NOMO-1 treated with dmso at 0.1 percent for 144 hours (cell line): ENCODE data around the gene GAS6.
"Not testable (repeated sequence)": the region's sequence is repeated elsewhere in the genome, so short reads cannot be mapped to it uniquely, and the experiment has no call there.

Source experiments
- DNase-seq: peaks from one replicate; lab custom pipeline; 2025; ENCODE audit not compliant: unreplicated experiment; lab: John Stamatoyannopoulos, UW

Gene GAS6

DNA sequence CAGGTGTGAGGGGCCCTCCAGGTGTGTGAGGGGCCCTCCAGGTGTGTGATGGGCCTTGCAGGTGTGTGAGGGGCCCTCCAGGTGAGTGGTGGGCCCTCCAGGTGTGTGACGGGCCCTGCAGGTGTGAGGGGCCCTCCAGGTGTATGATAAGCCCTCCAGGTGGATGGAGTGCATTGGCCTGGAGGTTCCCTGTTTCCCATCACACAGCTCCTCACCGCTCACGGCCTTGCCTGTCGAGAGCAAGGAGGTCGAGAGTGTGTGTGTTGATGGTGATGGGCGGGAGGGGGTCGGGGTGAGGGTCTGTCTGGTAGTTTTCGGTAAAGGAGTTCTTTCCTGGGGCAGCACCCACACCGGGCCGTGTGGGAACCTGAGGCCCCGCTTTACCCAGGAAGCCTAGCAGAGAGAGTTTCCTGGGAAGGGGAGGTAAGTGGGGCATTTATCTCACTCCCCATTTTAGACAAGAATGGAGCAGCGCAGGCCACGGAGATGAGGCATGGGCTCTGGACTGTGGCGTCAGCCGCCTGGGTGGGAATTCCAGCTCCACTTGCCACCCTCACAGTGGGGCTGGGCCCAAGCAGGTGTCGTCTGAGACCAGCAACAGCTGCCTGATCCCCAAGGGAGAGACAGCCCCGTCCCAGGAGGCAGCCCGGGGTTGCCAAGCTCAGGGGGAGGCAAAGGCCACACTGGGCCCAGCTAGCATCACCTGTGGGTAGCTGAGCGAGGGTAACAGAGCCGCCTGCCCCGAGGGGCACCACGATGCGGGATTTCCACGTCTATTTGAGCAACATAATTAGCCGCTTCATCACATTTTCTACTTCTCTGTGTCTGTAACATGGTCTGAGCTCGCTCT lies 10.9 kb upstream of the GAS6 start:
- no peak for DNase-seq

DNA sequence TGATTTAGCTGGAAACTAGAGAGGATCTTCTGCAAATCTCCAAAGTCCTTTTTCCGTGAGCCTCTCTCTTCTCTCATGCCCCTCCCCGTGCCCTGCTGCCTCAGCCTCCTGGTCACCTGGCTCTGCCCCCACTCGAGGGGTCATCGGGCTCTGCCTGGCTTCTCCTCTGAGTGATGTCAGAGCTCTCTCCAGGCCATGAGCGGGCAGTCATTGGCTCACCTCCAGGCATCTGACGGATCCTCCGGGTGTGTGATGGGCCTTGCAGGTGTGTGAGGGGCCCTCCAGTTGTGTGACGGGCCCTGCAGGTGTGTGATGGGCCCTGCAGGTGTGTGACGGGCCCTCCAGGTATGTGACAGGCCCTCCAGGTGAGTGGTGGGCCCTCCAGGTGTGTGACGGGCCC lies 10.3 kb upstream of the GAS6 start:
- DNase-seq = no peak

DNA sequence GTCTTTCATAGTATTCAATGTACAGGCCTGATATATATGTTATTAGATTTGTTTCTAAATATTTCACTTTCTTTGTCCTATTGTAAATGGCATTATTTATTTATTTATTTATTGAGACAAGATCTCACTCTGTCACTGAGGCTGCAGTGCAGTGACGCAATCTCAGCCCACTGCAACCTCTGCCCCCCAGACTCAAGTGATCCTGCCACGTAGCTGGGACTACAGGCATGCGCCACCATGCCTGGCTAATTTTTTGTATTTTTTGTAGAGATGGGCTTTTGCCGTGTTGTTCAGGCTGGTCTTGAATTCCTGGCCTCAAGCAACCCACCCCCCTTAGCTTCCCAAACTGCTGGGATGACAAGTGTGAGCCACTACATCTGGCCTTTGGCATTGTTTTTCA lies 5.4 kb upstream of the GAS6 start:
- no peak for DNase-seq

DNA sequence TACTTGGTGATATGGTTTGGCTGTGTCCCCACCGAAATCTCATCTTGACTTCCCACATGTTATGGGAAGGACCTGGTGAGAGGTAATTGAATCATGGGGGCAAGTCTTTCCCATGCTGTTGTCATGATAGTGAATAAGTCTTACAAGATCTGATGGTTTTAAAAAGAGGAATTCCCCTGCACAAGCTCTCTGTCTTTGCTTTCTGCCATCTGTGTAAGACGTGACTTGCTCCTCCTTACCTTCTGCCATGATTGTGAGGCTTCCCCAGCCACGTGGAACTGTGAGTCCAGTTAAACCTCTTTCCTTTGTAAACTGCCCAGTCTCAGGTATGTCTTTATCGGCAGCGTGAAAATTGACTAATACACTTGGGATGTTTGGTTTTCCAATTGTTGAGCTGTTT lies 4.0 kb upstream of the GAS6 start:
- not testable (repeated sequence) for DNase-seq

DNA sequence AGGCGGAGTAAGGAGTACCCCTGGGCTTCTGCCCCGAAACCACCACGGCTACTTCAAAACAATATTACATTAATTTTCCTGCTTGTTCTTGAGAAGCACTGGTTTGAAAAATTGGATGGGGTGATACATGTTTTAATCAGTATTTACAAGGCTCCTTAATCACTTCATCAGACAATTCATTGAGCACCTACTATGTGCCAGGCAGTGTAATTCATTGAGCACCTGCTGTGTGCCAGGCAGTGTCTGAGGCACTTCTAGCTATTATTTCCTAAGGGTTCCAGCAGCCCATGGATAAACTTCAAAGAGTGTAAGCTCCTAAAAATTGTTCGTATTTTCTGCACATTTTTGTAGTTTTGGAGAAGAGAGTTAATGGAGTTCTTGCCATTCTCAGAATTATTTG lies 1.6 kb upstream of the GAS6 start:
- DNase-seq = no peak

DNA sequence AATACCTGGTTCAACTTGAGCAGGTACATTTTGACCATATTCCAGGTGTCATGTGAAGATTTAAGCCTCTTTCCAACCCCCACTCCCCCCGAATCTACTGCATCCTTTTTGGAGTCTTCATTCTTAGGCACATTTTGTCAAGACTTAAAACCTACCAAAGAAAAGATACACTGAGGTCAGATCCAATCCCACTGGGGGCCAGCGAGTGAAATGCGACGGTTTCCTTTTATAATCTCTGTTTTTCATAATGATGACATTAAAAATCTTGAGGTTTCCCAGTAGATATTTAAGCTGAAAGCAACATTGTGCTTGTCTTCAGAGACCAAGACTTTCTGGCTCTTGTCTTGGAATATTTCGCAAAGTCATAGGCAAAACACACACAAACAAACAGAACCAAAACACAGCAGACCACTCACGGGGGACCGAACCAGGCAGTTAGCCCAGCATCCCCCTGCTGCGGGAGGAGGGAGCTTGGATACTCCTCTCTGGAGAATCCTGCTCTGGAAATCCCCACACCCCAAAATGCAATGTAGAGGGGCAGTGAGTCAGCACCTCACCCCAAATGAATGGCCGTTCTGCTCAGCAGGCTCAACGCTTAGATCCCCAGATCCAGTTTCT lies 506 bp upstream of the GAS6 start:
- no peak for DNase-seq

DNA sequence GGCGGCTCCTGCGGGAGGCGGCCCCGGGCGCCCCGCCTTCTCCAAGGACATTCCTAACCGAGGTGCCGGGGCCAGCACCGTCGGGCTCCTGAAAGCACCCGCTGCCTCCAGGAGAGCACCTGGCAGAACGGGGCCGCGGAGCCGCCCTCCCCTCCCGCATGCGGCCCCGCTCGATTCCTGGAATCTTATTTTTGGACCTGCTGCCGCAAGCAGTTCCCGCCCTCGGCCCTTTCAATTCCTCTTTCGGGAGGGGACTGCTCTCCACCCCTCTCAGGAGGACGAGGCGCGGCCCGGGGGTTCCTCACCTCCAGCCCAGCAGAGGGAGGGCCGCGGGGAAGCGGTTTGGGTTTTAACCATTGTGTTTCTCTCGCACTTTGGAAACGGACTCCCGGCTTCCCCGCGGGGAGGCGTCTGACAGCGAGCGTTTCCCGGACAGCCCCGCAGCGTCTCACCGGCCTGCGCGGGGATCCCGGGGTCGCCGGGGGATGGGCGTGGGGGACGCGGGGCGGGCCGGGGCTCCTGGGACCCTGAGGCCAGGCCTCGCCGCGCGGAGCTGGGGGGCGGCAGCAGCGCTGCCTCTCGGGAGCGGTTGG lies 849 bp downstream of the GAS6 start:
- DNase-seq = peak; percentile 54

DNA sequence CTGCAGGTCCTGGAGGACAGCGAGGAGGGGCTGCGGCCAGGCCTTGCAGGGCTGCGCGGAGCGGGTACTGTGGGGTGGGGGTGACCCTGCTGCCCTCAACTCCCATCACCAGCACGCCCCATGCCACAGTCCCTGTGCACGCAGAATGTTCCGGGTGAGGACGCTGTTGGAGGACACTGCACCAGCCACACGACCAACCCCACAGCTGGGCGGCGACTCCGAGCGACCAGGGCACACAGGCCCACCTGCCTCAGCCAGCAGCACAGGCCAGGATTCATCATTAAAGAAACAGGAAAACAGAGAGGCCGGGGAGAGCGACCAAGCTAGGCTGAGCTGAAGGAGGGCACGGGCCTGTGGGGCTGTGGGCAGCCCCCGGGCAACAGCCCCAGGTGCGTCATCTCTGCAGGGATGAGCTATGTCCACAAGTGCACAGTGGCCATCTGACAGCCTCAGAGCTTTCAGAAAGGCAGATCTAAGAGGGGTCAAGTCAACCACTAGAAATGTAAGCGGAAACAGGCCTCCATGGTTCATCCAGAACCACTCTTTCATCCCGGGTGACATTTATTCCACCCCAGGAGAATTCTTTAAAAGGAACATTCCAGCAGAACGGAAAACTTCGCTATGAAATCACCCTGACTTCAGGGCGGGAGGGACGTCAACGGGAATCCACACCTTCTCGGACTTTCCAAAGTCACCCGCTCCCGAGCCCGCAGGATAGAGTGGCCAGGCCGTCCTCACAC lies 1.5 kb downstream of the GAS6 start:
- DNase-seq = no peak

DNA sequence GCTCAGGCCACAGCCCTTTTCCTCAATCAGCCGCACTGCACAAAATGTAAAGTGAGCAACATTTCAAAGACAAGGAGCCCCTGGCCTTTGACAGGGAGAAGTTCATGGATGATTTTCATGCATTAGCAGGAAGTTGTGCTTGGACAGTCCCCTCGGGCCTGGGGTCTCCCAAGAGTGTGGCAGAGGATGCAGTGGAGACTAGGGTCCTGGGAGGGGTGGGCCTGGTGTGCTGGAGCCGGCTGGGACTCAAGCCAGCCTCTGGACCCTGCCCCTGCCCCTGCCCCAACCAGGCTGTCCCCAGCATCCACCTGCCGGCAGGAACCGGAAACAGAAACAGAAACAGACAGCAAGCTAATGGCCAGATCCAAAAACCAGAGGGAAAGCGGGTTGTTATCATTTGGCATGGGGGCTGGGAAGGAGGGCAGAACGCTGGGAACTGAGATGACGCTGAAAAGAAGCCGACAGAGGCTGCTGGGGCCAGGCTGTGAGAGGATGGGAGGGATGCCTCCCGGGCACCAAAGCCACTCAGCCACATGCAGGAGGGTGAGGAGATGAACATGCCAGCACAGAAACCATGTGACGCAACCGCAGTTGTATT lies 2.3 kb downstream of the GAS6 start:
- no peak for DNase-seq

DNA sequence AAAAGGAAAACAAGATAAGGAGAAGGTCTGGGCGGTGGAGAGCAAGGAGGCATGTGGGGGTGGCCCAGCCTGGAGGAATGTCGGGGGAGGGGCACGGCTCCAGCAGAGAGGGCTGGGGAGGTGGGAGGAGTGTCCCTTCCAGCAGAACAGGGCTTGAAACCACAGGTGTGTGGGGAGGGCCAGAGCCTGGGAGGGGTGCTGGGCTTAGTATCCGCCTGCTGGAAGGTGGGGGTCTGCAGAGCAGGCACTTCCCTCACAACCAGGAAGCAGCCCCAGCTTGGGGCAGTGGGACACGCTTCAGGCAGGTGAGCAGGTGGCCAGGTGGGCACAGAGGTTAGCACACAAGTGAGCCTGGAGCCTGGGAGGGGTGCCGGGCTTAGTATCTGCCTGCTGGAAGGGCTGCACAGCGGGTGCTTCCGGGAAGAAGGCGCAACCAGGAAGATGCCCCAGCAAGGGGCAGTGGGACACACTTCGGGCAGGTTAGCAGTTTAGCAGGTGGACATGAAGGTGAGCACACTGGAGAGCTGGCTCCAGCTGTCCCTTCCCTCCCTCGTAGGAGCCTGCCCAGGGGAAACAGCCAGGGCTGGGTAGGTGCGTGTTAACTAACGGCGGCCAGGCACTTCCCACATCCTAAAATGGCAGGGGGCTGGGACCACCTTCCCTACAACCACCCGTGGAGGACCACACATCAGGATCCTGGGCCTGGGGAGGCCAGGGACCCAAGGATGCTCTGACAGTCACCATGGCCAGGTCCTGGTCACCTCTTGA lies 3.0 kb downstream of the GAS6 start:
- no peak for DNase-seq

DNA sequence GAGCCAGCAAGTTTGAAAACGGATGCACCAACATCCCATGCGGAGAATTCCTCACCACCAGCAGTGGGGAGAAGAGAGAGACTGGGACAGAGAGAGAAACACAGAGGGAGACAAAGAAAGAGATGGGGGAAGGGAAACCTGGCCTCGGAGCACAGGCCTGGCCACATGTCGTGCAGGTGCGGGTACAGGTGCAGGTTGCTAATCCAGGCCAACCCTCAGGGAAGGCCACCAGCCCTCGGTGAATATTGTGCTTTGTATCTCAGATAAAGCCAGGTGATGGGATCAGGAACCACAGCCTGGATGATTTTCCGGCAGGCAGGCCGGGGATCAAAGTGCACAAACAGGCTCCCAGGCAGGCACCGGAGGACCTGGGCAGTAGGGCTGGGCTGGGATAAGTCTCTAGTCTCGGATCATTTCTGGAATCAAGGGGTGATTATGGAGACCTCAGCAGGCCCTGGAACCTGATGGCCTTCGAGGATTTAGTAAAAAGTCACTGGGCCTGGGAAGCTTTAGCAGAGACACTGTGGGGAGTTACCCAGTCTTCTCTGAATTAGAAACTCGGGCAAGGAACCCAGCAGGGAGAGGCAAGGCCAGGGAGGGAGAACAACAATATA lies 3.7 kb downstream of the GAS6 start:
- no peak for DNase-seq

DNA sequence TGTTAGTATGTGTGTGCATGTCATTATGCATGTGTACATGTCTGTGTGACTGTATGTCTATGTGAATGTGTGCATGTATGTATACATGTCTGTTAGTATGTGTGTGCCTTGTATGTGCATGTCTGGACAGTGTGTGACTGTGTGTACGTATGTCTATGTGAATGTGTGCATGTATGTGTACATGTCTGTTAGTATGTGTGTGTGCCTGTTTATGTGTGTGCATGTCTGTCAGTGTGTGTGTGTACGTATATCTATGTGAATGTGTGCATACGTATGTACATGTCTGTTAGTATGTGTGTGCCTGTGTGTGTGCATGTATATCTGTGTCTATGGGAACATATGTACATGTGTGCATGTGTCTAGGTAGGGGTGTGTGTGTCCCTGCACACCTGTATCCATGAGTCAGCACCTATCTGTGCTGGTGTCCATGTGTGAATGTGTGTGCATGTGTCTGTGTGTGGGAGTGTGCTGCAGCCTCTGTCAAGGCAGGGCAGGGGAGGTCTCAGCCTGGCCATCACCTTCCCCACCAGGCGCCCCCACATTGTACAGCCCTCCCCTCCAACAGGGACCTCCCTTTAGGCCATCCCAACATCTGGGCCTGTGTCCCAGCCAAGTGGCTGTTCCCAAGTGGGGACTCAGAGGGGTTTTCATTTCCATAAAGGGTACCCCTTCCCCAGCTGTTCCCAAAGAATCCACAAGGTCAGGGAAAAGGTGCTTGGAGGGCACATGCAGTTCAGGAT lies 4.4 kb downstream of the GAS6 start:
- no peak for DNase-seq

DNA sequence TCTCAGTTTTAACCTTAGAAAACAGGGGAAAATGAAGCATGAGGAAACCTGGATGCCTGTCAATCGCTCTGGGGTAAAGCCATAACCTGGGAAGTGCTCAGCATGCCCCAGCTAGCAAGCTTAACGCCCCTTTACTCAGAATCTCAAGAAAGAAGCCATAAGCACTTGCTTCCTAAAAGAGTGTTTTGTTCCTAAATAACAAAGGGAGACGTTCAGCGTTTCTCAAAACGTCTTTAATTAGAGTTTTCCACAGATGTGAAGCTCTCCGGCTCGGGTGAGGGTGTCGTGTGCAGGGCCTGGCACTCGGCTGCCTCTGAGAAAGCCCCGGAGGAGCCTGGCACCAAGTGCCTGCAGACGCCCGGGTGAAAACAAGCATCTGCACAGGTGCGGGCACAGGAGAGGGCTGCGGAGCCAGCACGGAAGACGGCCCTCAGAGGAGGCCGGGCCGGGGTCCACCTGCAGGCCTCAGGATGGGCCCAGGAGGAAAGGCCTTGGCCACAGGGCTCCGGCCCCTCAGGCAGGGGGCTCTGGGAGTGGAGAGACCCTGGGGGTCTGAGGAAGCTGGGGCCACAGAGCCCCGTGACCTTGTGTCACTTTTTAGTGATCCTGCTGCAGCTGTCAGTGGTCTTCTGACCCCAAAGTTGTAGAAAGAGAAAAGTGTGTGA lies 6.2 kb downstream of the GAS6 start:
- no peak for DNase-seq

DNA sequence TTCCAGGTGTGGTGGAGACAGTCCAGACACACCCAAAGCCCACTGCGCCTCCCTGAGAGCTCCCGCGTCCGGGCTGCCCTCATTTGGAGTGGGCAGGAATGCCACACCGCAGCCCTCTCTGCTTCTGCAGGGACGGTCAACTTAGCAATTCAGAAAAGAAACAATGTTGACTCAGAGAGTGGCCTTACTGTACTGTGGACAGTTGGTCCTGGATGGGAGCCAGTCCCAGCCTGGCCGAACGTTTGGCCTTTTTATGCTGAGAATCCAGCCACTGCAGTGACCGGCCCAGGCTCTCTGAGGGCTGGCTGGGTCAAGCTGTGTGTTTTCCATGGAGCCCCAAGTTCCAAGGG lies 7.2 kb downstream of the GAS6 start:
- no peak for DNase-seq

DNA sequence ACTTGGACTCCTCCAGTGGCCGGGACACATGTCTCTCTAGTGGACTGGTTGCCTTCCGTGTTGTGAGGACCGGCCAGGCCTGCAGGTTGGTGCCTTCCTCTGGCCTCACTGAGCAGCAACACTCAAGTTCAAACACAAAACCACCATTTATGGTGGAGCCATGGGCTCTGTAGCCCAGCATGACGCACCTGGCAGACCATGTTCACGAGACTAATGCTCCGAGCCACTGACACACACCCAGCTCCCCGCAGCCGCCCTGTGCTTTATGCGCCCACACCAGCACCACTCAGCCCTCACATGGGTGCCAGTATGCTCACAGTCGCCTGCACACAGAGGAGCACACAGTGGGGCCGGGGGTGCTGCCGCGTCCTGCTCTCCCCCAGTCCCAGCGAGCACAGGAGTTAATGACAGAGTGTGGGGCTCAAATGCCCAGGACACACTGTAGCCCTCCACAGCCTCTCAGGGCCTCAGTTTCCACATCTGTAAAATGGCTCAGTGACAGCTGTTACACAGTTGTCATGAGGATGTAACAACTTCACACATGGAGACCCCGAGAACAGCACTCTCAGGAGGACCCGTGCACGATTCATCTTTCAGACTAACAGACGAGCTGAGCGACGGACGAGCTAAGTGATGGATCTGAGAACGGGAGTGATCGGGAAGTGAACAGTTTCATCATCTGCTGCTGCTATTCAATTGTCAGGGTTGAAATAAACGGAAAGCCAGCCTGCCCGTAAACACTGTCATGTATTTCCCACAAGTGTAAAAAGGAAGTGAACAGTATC lies 7.8 kb downstream of the GAS6 start:
- no peak for DNase-seq

DNA sequence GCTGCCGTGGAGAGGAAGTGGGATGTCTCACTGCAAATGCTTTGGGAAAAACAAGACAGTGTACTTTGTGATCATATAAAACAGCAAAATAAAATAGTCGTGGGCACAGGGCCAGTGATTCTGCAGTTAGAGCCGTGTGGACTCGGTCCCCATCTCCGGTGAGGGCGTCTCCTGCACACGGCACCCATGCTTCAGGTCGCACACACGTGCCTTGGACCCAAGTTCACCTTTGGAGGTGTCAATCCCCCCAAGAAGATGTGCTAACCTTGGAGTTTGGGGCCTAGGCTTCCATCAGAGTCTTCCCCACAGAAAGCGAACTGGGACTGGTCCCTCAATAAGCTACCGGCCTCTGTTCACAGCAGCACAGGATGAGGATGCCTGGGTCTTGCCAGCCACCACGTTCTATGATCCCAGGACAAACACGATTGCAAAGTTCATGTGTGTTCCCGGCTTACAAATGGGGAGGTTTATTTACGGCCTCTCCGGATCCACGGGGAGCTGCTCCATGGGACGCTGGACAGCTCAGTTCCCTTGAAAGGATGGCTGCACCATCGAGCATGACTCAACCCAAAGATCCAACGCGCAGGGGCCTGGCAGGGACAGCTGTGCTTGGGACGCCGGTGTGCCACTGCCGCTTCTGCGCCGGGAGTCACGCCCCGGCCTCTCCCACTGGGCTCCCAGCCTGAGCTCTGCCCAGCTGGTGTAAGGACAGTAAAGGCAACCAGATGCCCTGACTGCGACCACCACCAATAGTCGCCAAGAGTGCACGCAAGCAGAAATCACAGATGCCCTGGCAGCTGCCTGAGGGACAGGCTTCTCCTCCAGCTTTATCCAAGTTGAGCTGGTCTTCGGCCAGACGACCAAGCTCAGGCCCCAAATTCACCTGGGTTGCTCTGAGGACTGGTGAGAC lies 8.6 kb downstream of the GAS6 start:
- DNase-seq = no peak
